GM18909 (cell line): ENCODE results near the gene TSPAN9.

Experiments used
- ATAC-seq: cut with Tn5 transposase; IDR thresholded peaks from one replicate; pipeline ENCODE4 v1.9.1; 2021; ENCODE audit warnings: mild to moderate bottlenecking; ENCODE audit not compliant: unreplicated experiment, poor library complexity

TSPAN9 gene

GRCh38 chr12:3257411-3257810 is 180.2 kb downstream of the TSPAN9 start:
- ATAC-seq: no peak

- ATAC-seq: no peak
Observed at GRCh38 chr12:3259973-3260372, 182.8 kb downstream of the TSPAN9 start.

- no peak for ATAC-seq
Observed at GRCh38 chr12:3261782-3262359, 184.7 kb downstream of the TSPAN9 start.

- ATAC-seq: no peak
Observed at GRCh38 chr12:3262470-3262869, 185.3 kb downstream of the TSPAN9 start.

GRCh38 chr12:3263282-3263681 is 186.1 kb downstream of the TSPAN9 start:
- ATAC-seq: no peak

- no peak for ATAC-seq
Observed at GRCh38 chr12:3263939-3264922, 187.1 kb downstream of the TSPAN9 start.

GRCh38 chr12:3265406-3265805 is 188.2 kb downstream of the TSPAN9 start:
- no peak for ATAC-seq

GRCh38 chr12:3266638-3267037 is 189.5 kb downstream of the TSPAN9 start:
- no peak for ATAC-seq

- no peak for ATAC-seq
Observed at GRCh38 chr12:3267690-3268089, 190.5 kb downstream of the TSPAN9 start.

- ATAC-seq: no peak
Observed at GRCh38 chr12:3269594-3269993, 192.4 kb downstream of the TSPAN9 start.

GRCh38 chr12:3271146-3271545 is 194.0 kb downstream of the TSPAN9 start:
- ATAC-seq: no peak

GRCh38 chr12:3271639-3272038 is 194.5 kb downstream of the TSPAN9 start:
- ATAC-seq: no peak

- ATAC-seq: no peak
Observed at GRCh38 chr12:3272958-3273357, 195.8 kb downstream of the TSPAN9 start.

- no peak for ATAC-seq
Observed at GRCh38 chr12:3273409-3273853, 196.3 kb downstream of the TSPAN9 start.

GRCh38 chr12:3274664-3275063 is 197.5 kb downstream of the TSPAN9 start:
- no peak for ATAC-seq

- ATAC-seq: no peak
Observed at GRCh38 chr12:3275171-3276041, 198.2 kb downstream of the TSPAN9 start.

- no peak for ATAC-seq
Observed at GRCh38 chr12:3276226-3276625, 199.0 kb downstream of the TSPAN9 start.

- no peak for ATAC-seq
Observed at GRCh38 chr12:3277306-3277943, 200.2 kb downstream of the TSPAN9 start.

- ATAC-seq: no peak
Observed at GRCh38 chr12:3278681-3279414, 201.7 kb downstream of the TSPAN9 start.

- ATAC-seq: no peak
Observed at GRCh38 chr12:3279415-3279780, 202.2 kb downstream of the TSPAN9 start.
